Fibroblast of mammary gland (primary cell): ENCODE measurements around the gene LEMD2.

Experiments
- DNase-seq: peaks from one replicate; pipeline ENCODE4 v3.0.0-alpha.2; 2010; ENCODE audit warnings: low read depth
- H3K4me3 ChIP-seq: 2 replicates; pipeline ENCODE4 v1.5.1; 2011; ENCODE audit warnings: low read depth, mild to moderate bottlenecking, low read length, moderate library complexity; ENCODE audit not compliant: control insufficient read depth
- TF ChIP-seq, protein P1 (sequence below): conservative IDR thresholded peaks from 2 replicates; pipeline ENCODE4 v1.5.1; 2011; ENCODE audit warnings: low read depth, low read length, inconsistent platforms; ENCODE audit not compliant: control insufficient read depth, insufficient read depth

LEMD2 gene

DNA sequence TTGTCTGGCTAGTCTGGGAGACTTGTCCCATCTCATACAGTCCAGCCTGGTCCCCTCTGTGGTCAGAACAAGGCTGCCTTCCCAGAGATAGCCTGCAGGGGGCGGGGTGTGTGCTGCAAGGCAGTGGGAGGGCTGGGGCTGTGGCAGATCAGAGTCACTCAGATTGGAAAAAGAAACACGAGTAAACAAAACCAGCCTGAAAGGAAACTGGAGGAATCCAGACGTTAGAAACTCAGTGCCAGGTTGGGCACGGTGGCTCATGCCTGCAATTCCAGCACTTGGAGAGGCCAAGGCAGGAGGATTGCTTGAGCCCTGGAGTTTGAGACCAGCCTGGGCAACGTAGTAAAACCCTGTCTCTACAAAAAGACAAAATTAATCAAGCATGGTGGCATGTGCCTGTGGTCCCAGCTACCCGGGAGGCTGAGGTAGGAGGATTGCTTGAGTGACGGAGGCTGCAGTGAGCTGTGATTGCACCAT, 20.2 kb downstream of the LEMD2 start:
- peak; percentile 71 for DNase-seq
- TF ChIP-seq, protein P1, sequence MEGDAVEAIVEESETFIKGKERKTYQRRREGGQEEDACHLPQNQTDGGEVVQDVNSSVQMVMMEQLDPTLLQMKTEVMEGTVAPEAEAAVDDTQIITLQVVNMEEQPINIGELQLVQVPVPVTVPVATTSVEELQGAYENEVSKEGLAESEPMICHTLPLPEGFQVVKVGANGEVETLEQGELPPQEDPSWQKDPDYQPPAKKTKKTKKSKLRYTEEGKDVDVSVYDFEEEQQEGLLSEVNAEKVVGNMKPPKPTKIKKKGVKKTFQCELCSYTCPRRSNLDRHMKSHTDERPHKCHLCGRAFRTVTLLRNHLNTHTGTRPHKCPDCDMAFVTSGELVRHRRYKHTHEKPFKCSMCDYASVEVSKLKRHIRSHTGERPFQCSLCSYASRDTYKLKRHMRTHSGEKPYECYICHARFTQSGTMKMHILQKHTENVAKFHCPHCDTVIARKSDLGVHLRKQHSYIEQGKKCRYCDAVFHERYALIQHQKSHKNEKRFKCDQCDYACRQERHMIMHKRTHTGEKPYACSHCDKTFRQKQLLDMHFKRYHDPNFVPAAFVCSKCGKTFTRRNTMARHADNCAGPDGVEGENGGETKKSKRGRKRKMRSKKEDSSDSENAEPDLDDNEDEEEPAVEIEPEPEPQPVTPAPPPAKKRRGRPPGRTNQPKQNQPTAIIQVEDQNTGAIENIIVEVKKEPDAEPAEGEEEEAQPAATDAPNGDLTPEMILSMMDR, result peak; percentile 89
- H3K4me3 ChIP-seq, result no peak overlapping the region

DNA sequence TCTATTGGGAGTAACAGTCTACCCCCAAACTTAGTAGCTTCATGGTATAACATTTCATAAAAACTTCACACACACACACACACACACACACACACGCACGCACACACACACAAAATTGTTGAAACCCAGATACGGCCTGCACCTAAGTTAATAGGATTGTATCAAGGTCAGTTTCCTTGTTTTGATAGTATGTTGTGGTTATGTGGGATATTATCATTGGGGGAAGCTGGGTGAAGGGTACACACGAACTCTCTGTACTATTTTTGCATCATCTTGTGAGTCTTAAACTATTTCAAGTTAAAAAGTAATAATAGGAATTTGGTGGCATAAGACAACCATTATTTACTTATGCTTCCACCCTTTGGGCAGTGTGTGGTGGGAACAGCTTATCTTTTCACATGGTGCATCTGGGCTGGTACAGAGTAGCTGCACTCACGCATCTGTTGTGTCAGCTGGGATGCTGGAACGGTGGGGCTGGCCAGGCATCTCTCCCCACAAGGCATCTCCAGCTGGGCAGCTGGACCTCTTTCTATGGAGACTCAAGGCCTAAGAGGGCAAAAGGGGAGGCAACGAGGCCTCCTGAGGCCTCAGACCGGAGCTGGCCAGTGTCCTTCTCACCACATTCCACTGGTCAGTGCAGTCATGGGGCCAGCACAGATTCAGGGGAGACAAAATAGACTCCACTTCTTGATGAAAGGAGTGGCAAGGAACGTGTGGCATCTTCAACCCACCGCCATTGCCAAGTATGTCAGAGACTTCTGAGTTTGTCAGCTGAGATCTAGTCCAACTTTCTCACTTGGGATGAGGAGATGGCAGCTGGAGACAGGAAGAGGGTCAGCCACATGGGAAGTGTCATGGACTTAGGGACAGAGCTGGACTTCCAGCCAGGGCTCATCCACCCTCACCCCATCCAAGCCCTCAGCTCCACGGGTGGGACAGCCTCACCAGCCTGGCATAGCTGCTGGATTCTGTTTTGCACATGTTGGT, 21.7 kb downstream of the LEMD2 start:
- TF ChIP-seq, protein P1, result no peak
- DNase-seq, result no peak
- H3K4me3 ChIP-seq, result no peak overlapping the region

DNA sequence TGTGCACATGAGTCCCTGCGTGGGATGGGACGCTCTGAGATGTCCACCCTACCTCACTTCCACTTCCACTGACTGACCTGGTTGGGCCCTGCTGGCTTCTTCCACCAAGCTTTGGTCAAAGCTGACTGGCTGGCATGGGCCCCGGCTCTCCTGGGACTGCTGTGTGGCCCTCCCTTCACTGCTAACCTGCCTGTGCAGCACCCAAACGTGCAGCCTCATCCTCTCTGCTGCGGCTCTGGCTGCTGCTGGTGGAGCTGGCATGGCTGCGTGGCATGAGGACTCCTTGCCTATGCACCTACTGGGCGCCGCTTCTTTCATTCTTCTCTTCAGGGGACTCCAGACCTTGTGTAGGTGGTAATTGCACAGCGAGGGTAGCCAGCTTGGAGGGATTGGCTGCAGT, 23.6 kb downstream of the LEMD2 start:
- no peak overlapping the region for H3K4me3 ChIP-seq
- no peak for DNase-seq
- TF ChIP-seq, protein P1, result no peak

DNA sequence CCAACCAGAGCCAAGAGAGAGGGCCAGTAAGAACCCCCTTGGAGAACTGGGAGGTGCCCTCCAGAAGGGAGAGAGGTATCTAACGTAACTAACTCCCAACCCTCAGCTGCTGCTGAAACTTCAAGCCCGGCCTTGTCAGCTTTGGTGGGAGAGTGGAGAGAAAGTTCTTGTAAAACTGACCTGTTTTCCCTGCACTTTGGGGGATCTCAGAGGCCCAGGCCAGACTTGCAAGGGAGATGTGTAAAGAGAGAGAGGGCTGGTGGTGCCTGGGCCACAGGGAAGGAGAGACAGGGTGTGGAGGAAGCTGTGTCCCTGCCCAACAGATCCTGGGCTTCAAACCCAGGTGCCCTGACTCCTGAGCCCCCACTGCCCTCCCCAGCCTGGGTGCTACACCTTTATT, 24.9 kb downstream of the LEMD2 start:
- TF ChIP-seq, protein P1, result no peak
- DNase-seq, result no peak
- no peak overlapping the region for H3K4me3 ChIP-seq

DNA sequence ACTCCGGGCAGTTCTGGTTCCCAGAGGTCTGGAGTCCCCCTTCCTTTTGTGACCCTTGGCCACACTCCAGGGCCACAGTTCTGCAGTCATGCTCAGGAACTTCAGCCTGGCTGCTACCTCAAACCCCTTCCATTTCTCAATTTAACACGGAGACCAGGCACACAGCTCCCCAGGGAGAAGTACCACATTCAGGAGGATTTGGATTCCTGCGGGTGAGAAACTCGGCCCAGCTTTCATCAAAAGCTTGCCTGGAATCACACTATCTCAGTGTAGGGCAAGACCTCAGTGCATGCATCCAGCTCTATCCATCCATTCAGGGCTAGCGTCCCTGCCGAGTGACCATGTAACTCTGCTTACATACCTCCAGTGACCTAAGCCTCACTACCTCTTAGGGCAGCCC, 25.4 kb downstream of the LEMD2 start:
- no peak overlapping the region for H3K4me3 ChIP-seq
- TF ChIP-seq, protein P1, result no peak
- no peak for DNase-seq

DNA sequence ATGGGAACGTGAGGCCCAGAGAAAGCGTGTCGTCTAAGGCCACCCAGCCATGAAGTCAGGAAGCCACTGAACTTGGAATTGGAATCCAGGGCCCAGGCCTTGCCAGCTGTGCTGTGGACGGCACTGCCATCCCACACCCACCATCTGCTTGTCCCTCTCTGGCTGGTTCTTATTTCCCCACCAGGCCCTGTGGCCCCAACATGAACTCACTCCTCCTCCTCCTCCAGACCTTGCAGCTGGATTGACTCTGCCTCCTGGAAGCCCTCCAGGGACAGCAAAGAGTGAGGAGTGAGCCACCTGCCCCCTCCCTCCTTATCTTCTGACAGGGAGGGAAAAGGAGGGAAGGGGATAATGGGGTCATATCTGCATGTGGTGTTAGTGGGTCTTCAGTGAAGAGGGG, 26.2 kb downstream of the LEMD2 start:
- TF ChIP-seq, protein P1, result no peak
- H3K4me3 ChIP-seq, result no peak overlapping the region
- no peak for DNase-seq
